H1 (cell line): ENCODE results near the gene COQ8A. TPM values are rescaled to one million over a fixed set of nuclear protein-coding genes. Genes with fewer than 3 reads are reported as not detected.

ENCODE experiments used
- CBX5 ChIP-seq: fragments of 300-800, 300-1000 bp; sonication (generic); IDR thresholded peaks from 2 replicates; pipeline ENCODE4 v1.7.1; 2016; ENCODE audit warnings: antibody characterized with exemption, low read length, low read depth
- E2F6 ChIP-seq: IDR thresholded peaks from 2 replicates; pipeline ENCODE4 v1.6.1; 2012; ENCODE audit warnings: inconsistent platforms
- GABPA ChIP-seq: IDR thresholded peaks from 2 replicates; pipeline ENCODE4 v1.6.1; 2011; ENCODE audit warnings: mild to moderate bottlenecking, low read length, moderate library complexity, borderline replicate concordance; ENCODE audit not compliant: insufficient read depth
- TAF7 ChIP-seq: optimal IDR thresholded peaks from 2 replicates; pipeline ENCODE3; 2011; ENCODE audit warnings: low read depth, mild to moderate bottlenecking, inconsistent platforms, low read length, moderate library complexity, borderline replicate concordance
- polyA plus RNA-seq, 7 experiments: library from polyadenylated mRNA; depleted of rRNA in 3 of 7; stranded (reverse) in 5 of 7; unstranded in 2 of 7; fragments of >200 nt in 5 of 7; fragments of 200-250 nt in 2 of 7; gene quantifications; 1 replicate in 5 of 7; 2 replicates in 1 of 7; 4 replicates in 1 of 7; pipeline versions ENCODE4 v1.2.1 to v1.2.3, GENCODE V29; 2011 to 2013; ENCODE audit warnings: missing spikeins in 2 of 7, mixed read lengths in 2 of 7
- total RNA-seq: library from RNA; stranded (reverse); fragmentation: NEBNext Ultra II Directional; extraction: Animal tissue kit (Norgen Biotek cat#: 25700); gene quantifications from 2 replicates; pipeline ENCODE4 v1.2.1, GENCODE V29; 2021

COQ8A gene
- total and polyA plus RNA-seq, 2 of the 8 experiments (the other 6 are each of a cell fraction or from before 2014, with no cell fraction given) = 28.5 to 38.9 TPM

DNA sequence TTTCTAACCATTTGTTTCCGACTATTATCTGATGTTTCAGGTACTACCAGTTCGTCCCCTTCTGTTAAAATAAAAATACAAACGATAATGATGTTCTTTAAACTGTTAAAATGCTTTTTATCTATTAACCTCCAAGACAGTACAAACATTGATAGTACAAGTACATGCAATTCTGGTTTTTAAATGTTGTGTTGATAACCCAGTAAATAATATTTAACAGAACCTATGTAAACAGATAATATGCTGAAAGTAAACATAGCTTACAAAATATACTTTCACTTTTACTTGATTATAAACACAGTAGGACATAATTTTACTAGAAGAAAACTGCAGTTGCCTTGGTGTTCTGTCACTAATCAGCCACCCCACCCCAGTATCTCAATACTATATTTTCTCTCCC lies 76.9 kb downstream of the COQ8A start (continued):
- TF ChIP-seq CBX5 (no peak), E2F6 (no peak), GABPA (no peak), TAF7 (no peak)
